CD4-positive, alpha-beta T cell (primary cell): Measurements from ENCODE around the gene CORO1C. TPM values are rescaled to one million over a fixed set of nuclear protein-coding genes. Genes with fewer than 3 reads are reported as not detected.

Source experiments
- ATAC-seq: fragments of 200-7000 bp; cut with Tn5 transposase; one replicate; pipeline ENCODE4 v1.10.0; 2022; ENCODE audit warnings: mild to moderate bottlenecking; ENCODE audit not compliant: poor library complexity
- CTCF ChIA-PET: fragments of 350-600 bp; sonication (Branson Sonifier 250); formaldehyde crosslinking; loops from one replicate; lab custom pipeline; 2021; ENCODE audit warnings: antibody characterized with exemption, inconsistent platforms; lab: Charles Lee
- POLR2A ChIA-PET: fragments of 350-600 bp; sonication (Branson Sonifier 250); formaldehyde crosslinking; loops from one replicate; lab custom pipeline; 2021; ENCODE audit warnings: antibody characterized with exemption, inconsistent platforms; lab: Charles Lee
- DNase-seq, 14 experiments: peaks; one replicate each; pipeline ENCODE4 v3.0.0-alpha.2; 2013 to 2020; ENCODE audit warnings: mixed read lengths in 2 of 14
- H3K27ac ChIP-seq, 2 donors: one replicate each; pipeline versions ENCODE4 v1.5.1 to v1.7.0; 2013; ENCODE audit warnings: low read length in 2 of 2, low read depth in 1 of 2, mild to moderate bottlenecking in 1 of 2
- H3K27me3 ChIP-seq, 2 experiments: 1 replicate in 1 of 2; 2 replicates in 1 of 2; pipeline versions ENCODE4 v1.6.1 to v1.7.0; 2013; ENCODE audit warnings: low read length in 2 of 2, control low read depth in 1 of 2, mild to moderate bottlenecking in 1 of 2, moderate library complexity in 1 of 2; ENCODE audit not compliant: insufficient read depth in 2 of 2, control insufficient read depth in 1 of 2
- H3K36me3 ChIP-seq: one replicate; pipeline ENCODE4 v1.6.1; 2013; ENCODE audit warnings: low read length, control low read depth; ENCODE audit not compliant: insufficient read depth
- H3K4me1 ChIP-seq: one replicate; pipeline ENCODE4 v1.6.1; 2013; ENCODE audit warnings: low read length, control low read depth; ENCODE audit not compliant: insufficient read depth
- H3K4me3 ChIP-seq: one replicate; pipeline ENCODE4 v1.5.1; 2013; ENCODE audit warnings: mild to moderate bottlenecking, low read length, moderate library complexity
- H3K9me3 ChIP-seq, 2 experiments: 1 replicate in 1 of 2; 2 replicates in 1 of 2; pipeline versions ENCODE4 v1.6.1 to v1.7.0; 2013; ENCODE audit warnings: low read length in 2 of 2, mild to moderate bottlenecking in 2 of 2, control low read depth in 1 of 2, moderate library complexity in 1 of 2; ENCODE audit not compliant: control insufficient read depth in 1 of 2, insufficient read depth in 1 of 2
- H3K27ac Mint-ChIP-seq: one replicate; pipeline ENCODE4 v1.8.0; 2020; ENCODE audit warnings: mixed read lengths
- H3K27me3 Mint-ChIP-seq: one replicate; pipeline ENCODE4 v1.8.0; 2021; ENCODE audit warnings: mixed read lengths
- H3K36me3 Mint-ChIP-seq: one replicate; pipeline ENCODE4 v1.8.0; 2021; ENCODE audit warnings: low read depth, mixed read lengths
- H3K4me1 Mint-ChIP-seq: one replicate; pipeline ENCODE4 v1.8.0; 2021; ENCODE audit warnings: low read depth, mixed read lengths
- H3K4me3 Mint-ChIP-seq: one replicate; pipeline ENCODE4 v1.8.0; 2020; ENCODE audit warnings: mild to moderate bottlenecking, mixed read lengths
- H3K9me3 Mint-ChIP-seq: one replicate; pipeline ENCODE4 v1.8.0; 2020; ENCODE audit warnings: mixed read lengths
- intact Hi-C, 2 experiments: fragments of 100-400 bp; cut with DNase I in 1 of 2; cut with micrococcal nuclease in 1 of 2; formaldehyde crosslinking; loops; one replicate each; pipeline versions ENCODE4 v1.15.1 to v1.9.0; 2023 to 2025; cut with DNase I, micrococcal nuclease
- total RNA-seq, 174 experiments: library from RNA in 2 of 174; stranded (reverse) in 2 of 174; gene quantifications; one replicate each; pipeline ENCODE4 v1.2.3 and lab custom pipeline; 2021 to 2026
- TF ChIP-seq, protein P1 (sequence below): fragments of 200-600 bp; IDR thresholded peaks from one replicate; pipeline ENCODE4 v1.8.0; 2022; ENCODE audit warnings: antibody characterized with exemption, mild to moderate bottlenecking

CORO1C gene
- total RNA-seq, 2 experiments from 2014 or later, result 6.7 to 7.4 TPM

DNA sequence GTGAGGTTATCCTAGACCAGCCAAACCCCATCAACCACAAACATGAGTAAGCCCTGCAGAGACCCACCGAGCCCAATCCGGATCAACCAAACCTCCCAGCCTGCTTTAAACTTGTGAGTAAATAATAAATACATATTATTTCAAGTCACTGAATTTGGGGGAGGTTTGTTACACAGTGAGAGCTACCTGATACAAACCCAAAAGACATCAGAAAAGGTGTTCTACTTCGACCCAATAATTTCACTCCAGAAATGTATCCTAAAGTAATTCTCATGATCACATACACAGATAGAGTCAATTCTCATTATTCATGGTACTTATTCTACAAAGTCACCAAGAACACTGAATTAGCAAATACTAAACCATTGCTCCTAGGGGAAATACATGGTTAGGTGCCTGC, 16.2 kb upstream of the CORO1C start:
- intact Hi-C loops, result no loop called here
- no peaks in the 10 kb centered on the region for H3K9me3 ChIP-seq
- DNase-seq (no peak), ATAC-seq (no peak)
- H3K27ac ChIP-seq, result no peak overlapping the region
- Mint-ChIP-seq H3K27me3 (no peaks in the 10 kb centered on the region), H3K4me1 (no peaks in the 10 kb centered on the region), H3K9me3 (no peaks in the 10 kb centered on the region), H3K4me3 (no peak overlapping the region), H3K36me3 (no peaks in the 10 kb centered on the region), H3K27ac (no peak overlapping the region)
- H3K27me3 ChIP-seq, result no peaks in the 10 kb centered on the region
- ChIA-PET POLR2A (no interaction called here), CTCF (no interaction called here)
- H3K4me1 ChIP-seq, result no peaks in the 10 kb centered on the region
- TF ChIP-seq, protein P1, sequence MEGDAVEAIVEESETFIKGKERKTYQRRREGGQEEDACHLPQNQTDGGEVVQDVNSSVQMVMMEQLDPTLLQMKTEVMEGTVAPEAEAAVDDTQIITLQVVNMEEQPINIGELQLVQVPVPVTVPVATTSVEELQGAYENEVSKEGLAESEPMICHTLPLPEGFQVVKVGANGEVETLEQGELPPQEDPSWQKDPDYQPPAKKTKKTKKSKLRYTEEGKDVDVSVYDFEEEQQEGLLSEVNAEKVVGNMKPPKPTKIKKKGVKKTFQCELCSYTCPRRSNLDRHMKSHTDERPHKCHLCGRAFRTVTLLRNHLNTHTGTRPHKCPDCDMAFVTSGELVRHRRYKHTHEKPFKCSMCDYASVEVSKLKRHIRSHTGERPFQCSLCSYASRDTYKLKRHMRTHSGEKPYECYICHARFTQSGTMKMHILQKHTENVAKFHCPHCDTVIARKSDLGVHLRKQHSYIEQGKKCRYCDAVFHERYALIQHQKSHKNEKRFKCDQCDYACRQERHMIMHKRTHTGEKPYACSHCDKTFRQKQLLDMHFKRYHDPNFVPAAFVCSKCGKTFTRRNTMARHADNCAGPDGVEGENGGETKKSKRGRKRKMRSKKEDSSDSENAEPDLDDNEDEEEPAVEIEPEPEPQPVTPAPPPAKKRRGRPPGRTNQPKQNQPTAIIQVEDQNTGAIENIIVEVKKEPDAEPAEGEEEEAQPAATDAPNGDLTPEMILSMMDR, result no peak
- H3K4me3 ChIP-seq, result no peak overlapping the region
- no peaks in the 10 kb centered on the region for H3K36me3 ChIP-seq

DNA sequence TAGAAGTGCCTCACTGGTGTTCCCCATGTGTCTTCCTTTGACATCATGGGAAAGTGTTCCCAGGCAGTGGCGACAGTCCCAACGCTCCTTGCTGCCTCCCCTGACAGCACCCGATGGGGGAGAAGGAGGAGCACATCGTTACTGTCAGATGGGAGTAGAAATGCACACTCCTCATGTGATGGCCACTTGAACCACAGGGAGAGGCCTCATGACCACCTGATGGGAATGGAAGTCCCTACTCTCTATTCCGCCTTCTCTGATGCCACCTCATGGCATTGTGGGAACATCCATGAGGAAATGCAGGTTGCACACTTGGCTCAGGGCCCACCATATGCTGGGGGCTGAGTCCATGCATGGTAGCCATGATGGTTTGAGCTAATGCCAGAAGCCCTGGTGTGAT, 14.3 kb upstream of the CORO1C start:
- Mint-ChIP-seq H3K4me1 (no peaks in the 10 kb centered on the region), H3K27ac (no peak overlapping the region), H3K36me3 (no peaks in the 10 kb centered on the region), H3K27me3 (no peaks in the 10 kb centered on the region), H3K9me3 (no peaks in the 10 kb centered on the region), H3K4me3 (no peak overlapping the region)
- no peak for ATAC-seq
- Histone ChIP-seq H3K9me3 (no peaks in the 10 kb centered on the region), H3K27ac (no peak overlapping the region), H3K27me3 (no peaks in the 10 kb centered on the region), H3K36me3 (no peaks in the 10 kb centered on the region), H3K4me3 (no peak overlapping the region), H3K4me1 (no peaks in the 10 kb centered on the region)
- intact Hi-C loops, result no loop called here
- no peak for DNase-seq
- TF ChIP-seq, protein P1, result no peak
- CTCF ChIA-PET, result no interaction called here
- POLR2A ChIA-PET, result no interaction called here

DNA sequence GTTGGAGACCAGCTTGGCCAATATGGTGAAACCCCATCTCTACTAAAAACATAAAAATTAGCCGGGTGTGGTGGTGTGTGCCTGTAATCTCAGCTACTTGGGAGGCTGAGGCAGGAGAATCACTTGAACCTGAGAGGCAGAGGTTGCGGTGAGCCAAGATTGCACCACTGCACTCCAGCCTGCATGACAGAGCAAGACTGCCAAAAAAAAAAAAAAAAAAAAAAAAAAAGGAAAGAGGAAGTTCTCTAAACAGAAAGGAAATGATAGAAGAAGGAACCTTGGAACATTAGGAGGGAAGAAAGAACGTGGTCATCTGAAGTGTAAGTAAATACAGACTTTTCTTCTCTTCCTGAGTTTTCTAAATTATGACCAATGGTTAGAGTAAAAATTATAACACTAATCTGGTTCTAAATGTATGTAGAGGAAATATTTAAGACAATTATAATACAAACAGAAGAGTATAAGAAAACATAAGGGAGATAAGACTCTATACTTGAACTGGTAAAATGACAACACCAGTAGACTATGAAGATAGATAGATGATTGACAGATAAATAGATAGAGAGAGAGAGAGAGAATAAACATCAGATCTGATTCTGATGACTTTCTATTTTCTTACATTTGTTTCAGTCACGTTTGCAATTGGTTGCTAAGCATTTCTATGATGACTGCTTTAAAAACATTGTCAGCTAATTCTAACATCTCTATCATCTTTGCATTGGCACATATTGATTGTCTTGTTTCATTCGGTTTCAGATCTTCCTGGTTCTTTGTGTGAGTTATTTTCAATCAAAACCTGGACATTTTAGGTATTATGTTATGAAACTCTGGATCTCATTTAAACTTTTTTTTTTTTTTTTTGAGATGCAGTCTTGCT, 12.9 kb upstream of the CORO1C start:
- H3K36me3 ChIP-seq, result no peaks in the 10 kb centered on the region
- Mint-ChIP-seq H3K27me3 (no peaks in the 10 kb centered on the region), H3K4me1 (no peaks in the 10 kb centered on the region), H3K36me3 (no peaks in the 10 kb centered on the region), H3K9me3 (no peaks in the 10 kb centered on the region), H3K27ac (no peak overlapping the region), H3K4me3 (no peak overlapping the region)
- ChIA-PET POLR2A (interaction anchor here (0.7 kb wide), 1 partner anchor 48 kb away, joined by 3 read pairs; no protein-coding TSS in a partner anchor), CTCF (no interaction called here)
- intact Hi-C loops, result loop anchor here in 1 of 2 experiments (5.0 kb wide), 1 partner anchor 38 kb away; no protein-coding TSS in a partner anchor
- no peak overlapping the region for H3K4me3 ChIP-seq
- TF ChIP-seq, protein P1, result no peak
- no peaks in the 10 kb centered on the region for H3K9me3 ChIP-seq
- DNase-seq (no peak), ATAC-seq (no peak)
- H3K27me3 ChIP-seq, result no peaks in the 10 kb centered on the region
- H3K27ac ChIP-seq, result no peak overlapping the region
- H3K4me1 ChIP-seq, result no peaks in the 10 kb centered on the region
